Measurements from ENCODE around the gene NOS1AP. TPM values are rescaled to one million over a fixed set of nuclear protein-coding genes. Genes with fewer than 3 reads are reported as not detected.

NOS1AP gene
- total and polyA plus RNA-seq, 9 of the 15 experiments (the other 6 are each of a cell fraction or from before 2014, with no cell fraction given): 0.07 to 1.5 (median 0.22) TPM

DNA sequence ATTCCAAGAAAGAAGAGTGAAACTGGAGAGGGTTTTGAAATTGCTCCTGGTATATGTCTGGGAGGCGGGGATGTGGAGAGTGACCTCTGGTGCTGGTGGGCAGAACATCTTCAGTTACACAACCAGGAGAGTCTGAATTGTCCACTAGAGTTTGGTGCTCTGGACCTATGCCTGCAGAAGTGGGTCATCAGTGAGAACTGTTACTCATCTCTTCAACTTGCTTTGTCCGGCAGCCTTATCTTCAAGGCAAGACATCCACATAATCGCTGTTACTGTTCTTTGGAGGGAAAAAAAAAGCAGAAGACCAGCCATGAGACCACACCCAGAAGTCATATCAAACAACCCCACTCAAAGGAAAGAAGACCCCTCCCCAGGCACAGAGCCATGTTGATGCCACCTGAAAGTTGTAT, 327.6 kb downstream of the NOS1AP start (continued):
- TF ChIP-seq, protein P1, sequence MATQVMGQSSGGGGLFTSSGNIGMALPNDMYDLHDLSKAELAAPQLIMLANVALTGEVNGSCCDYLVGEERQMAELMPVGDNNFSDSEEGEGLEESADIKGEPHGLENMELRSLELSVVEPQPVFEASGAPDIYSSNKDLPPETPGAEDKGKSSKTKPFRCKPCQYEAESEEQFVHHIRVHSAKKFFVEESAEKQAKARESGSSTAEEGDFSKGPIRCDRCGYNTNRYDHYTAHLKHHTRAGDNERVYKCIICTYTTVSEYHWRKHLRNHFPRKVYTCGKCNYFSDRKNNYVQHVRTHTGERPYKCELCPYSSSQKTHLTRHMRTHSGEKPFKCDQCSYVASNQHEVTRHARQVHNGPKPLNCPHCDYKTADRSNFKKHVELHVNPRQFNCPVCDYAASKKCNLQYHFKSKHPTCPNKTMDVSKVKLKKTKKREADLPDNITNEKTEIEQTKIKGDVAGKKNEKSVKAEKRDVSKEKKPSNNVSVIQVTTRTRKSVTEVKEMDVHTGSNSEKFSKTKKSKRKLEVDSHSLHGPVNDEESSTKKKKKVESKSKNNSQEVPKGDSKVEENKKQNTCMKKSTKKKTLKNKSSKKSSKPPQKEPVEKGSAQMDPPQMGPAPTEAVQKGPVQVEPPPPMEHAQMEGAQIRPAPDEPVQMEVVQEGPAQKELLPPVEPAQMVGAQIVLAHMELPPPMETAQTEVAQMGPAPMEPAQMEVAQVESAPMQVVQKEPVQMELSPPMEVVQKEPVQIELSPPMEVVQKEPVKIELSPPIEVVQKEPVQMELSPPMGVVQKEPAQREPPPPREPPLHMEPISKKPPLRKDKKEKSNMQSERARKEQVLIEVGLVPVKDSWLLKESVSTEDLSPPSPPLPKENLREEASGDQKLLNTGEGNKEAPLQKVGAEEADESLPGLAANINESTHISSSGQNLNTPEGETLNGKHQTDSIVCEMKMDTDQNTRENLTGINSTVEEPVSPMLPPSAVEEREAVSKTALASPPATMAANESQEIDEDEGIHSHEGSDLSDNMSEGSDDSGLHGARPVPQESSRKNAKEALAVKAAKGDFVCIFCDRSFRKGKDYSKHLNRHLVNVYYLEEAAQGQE (IDR thresholded peaks at IDR 0.05; ENCODE audit: borderline replicate concordance): peak; percentile 53; the same call in 1 of the 2 replicates
- TF ChIP-seq, protein P1 (CRISPR knock-in tag; IDR thresholded peaks at IDR 0.05; ENCODE audit: low read depth): no peak
- TF ChIP-seq EP300 (IDR thresholded peaks at IDR 0.05; ENCODE audit: low read length) (peak; percentile 71; the same call in 1 of the 2 replicates), ZNF75A (CRISPR knock-in tag; IDR thresholded peaks at IDR 0.05) (no peak), ZBTB7A (IDR thresholded peaks at IDR 0.05; ENCODE audit: borderline replicate concordance, control insufficient read depth, low read depth, low read length) (peak; percentile 79), MED1 (CRISPR knock-in tag; IDR thresholded peaks at IDR 0.05; ENCODE audit: borderline replicate concordance) (no peak), ARID1B (IDR thresholded peaks at IDR 0.05) (peak; percentile 91), TRIM24 (IDR thresholded peaks at IDR 0.05) (0 out of 4 replicates have a peak, but pooled peaks of 1 of the 2 experiments have one; percentile 59), ZBTB1 (CRISPR knock-in tag; IDR thresholded peaks at IDR 0.05; ENCODE audit: borderline replicate concordance, low read depth) (no peak), HDAC1 (IDR thresholded peaks at IDR 0.05) (peak in 1 of 2 experiments; percentile 75; a peak in 1 of 4 replicates), SMC3 (conservative IDR thresholded peaks at IDR 0.05; ENCODE audit: insufficient read depth, low read depth, low read length) (peak; percentile 41; the same call in 1 of the 2 replicates), LEF1 (IDR thresholded peaks at IDR 0.05) (0 out of 2 replicates have a peak, but pooled peaks have one; percentile 37), MCM5 (IDR thresholded peaks at IDR 0.05; ENCODE audit: low read depth) (no peak), KAT7 (CRISPR knock-in tag; IDR thresholded peaks at IDR 0.05; ENCODE audit: borderline replicate concordance) (no peak)
- TF ChIP-seq, protein P2, sequence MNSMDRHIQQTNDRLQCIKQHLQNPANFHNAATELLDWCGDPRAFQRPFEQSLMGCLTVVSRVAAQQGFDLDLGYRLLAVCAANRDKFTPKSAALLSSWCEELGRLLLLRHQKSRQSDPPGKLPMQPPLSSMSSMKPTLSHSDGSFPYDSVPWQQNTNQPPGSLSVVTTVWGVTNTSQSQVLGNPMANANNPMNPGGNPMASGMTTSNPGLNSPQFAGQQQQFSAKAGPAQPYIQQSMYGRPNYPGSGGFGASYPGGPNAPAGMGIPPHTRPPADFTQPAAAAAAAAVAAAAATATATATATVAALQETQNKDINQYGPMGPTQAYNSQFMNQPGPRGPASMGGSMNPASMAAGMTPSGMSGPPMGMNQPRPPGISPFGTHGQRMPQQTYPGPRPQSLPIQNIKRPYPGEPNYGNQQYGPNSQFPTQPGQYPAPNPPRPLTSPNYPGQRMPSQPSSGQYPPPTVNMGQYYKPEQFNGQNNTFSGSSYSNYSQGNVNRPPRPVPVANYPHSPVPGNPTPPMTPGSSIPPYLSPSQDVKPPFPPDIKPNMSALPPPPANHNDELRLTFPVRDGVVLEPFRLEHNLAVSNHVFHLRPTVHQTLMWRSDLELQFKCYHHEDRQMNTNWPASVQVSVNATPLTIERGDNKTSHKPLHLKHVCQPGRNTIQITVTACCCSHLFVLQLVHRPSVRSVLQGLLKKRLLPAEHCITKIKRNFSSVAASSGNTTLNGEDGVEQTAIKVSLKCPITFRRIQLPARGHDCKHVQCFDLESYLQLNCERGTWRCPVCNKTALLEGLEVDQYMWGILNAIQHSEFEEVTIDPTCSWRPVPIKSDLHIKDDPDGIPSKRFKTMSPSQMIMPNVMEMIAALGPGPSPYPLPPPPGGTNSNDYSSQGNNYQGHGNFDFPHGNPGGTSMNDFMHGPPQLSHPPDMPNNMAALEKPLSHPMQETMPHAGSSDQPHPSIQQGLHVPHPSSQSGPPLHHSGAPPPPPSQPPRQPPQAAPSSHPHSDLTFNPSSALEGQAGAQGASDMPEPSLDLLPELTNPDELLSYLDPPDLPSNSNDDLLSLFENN (IDR thresholded peaks at IDR 0.05; ENCODE audit: low read depth in 2 of 2, low read length in 2 of 2): 0 out of 4 replicates have a peak, but pooled peaks of 1 of the 2 experiments have one; percentile 36
